ENCODE results near the gene SIX5.

- TF ChIP-seq, protein P1, sequence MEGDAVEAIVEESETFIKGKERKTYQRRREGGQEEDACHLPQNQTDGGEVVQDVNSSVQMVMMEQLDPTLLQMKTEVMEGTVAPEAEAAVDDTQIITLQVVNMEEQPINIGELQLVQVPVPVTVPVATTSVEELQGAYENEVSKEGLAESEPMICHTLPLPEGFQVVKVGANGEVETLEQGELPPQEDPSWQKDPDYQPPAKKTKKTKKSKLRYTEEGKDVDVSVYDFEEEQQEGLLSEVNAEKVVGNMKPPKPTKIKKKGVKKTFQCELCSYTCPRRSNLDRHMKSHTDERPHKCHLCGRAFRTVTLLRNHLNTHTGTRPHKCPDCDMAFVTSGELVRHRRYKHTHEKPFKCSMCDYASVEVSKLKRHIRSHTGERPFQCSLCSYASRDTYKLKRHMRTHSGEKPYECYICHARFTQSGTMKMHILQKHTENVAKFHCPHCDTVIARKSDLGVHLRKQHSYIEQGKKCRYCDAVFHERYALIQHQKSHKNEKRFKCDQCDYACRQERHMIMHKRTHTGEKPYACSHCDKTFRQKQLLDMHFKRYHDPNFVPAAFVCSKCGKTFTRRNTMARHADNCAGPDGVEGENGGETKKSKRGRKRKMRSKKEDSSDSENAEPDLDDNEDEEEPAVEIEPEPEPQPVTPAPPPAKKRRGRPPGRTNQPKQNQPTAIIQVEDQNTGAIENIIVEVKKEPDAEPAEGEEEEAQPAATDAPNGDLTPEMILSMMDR (conservative IDR thresholded peaks at IDR 0.05; ENCODE audit: low read depth, low read length), result no peak
- no peak for TF ChIP-seq EZH2 (IDR thresholded peaks at IDR 0.05; ENCODE audit: borderline replicate concordance, low read depth, low read length, poor library complexity, severe bottlenecking)
These were observed 4.6 kb downstream of the SIX5 start for GRCh38 chr19:45764475-45764874.

All from A673 (cell line).